GM18870 (cell line): Measurements from ENCODE around the gene CCDC136.

Experiments
- ATAC-seq: cut with Tn5 transposase; IDR thresholded peaks from one replicate; pipeline ENCODE4 v1.9.1; 2021; ENCODE audit warnings: moderate library complexity; ENCODE audit not compliant: unreplicated experiment

Gene CCDC136

GRCh38 chr7:128841921-128842673, 50.3 kb downstream of the CCDC136 start:
- no peak for ATAC-seq

- no peak for ATAC-seq
Observed at GRCh38 chr7:128842674-128843641, 51.2 kb downstream of the CCDC136 start.

GRCh38 chr7:128843938-128844621, 52.3 kb downstream of the CCDC136 start:
- no peak for ATAC-seq

- ATAC-seq, result no peak
Observed at GRCh38 chr7:128844777-128845311, 53.1 kb downstream of the CCDC136 start.

- no peak for ATAC-seq
Observed at GRCh38 chr7:128845475-128845874, 53.7 kb downstream of the CCDC136 start.

GRCh38 chr7:128845987-128846386, 54.2 kb downstream of the CCDC136 start:
- no peak for ATAC-seq

- no peak for ATAC-seq
Observed at GRCh38 chr7:128846781-128847444, 55.1 kb downstream of the CCDC136 start.

GRCh38 chr7:128847721-128848211, 56.0 kb downstream of the CCDC136 start:
- no peak for ATAC-seq

- ATAC-seq, result no peak
Observed at GRCh38 chr7:128848289-128849155, 56.8 kb downstream of the CCDC136 start.

- no peak for ATAC-seq
Observed at GRCh38 chr7:128849156-128849515, 57.4 kb downstream of the CCDC136 start.

GRCh38 chr7:128849804-128850490, 58.2 kb downstream of the CCDC136 start:
- ATAC-seq, result no peak

- ATAC-seq, result no peak
Observed at GRCh38 chr7:128852537-128853254, 60.9 kb downstream of the CCDC136 start.

- no peak for ATAC-seq
Observed at GRCh38 chr7:128853799-128854198, 62.0 kb downstream of the CCDC136 start.

GRCh38 chr7:128854396-128854795, 62.6 kb downstream of the CCDC136 start:
- ATAC-seq, result no peak

- ATAC-seq, result no peak
Observed at GRCh38 chr7:128855559-128855958, 63.8 kb downstream of the CCDC136 start.

GRCh38 chr7:128856001-128856718, 64.4 kb downstream of the CCDC136 start:
- ATAC-seq, result no peak

GRCh38 chr7:128858380-128859231, 66.8 kb downstream of the CCDC136 start:
- no peak for ATAC-seq
